OCI-LY1 (cell line): ENCODE data around the gene EGFL8.

Source experiments
- EZH2 ChIP-seq: fragments of 200-600 bp; sonication (generic), shearing (Covaris generic); IDR thresholded peaks from 2 replicates; pipeline ENCODE4 v1.8.0; 2017; ENCODE audit warnings: borderline replicate concordance, mixed run types, mild to moderate bottlenecking, antibody characterized with exemption, low read length, moderate library complexity, mixed read lengths
- TF ChIP-seq, protein P1 (sequence below): fragments of 200-600 bp; sonication (generic), shearing (Covaris generic); IDR thresholded peaks from 2 replicates; pipeline ENCODE4 v1.5.1; 2017; ENCODE audit warnings: mild to moderate bottlenecking, antibody characterized with exemption, low read length, moderate library complexity, mixed read lengths

DNA sequence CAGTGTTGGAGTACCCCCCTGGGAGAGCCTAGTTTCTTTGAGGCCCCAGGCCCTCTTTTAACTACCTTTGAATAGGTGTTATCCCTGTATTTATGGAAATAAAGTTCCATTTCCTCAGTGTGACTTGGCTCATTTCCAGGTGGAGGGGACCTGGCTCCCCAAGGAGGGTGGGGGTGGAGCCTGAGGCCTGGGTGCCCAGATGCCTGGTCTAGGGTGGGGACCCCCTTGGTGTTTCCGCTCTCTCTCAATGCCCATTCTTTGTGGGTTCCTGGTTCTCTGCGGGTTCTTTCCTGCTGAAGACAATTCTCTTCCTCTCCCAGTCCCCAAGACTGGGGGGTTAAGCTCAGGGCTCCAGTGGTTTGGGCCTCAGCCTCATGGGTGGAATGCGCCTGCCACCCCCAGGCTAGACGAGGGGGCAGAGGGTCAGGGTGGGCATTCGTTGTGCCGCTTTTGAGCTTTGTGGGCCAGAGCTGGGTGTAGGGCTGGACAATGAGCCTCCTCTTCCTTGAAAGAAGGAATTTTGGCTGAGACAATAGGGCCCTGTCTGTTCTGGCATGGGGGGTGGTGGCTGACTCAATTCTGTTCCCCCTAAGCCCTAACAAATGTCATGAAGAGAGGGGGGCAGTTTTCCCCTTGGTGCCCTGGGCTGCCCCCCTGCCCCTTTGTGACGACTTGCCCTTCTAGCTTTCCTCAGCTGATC, 686 bp upstream of the EGFL8 start:
- TF ChIP-seq, protein P1, sequence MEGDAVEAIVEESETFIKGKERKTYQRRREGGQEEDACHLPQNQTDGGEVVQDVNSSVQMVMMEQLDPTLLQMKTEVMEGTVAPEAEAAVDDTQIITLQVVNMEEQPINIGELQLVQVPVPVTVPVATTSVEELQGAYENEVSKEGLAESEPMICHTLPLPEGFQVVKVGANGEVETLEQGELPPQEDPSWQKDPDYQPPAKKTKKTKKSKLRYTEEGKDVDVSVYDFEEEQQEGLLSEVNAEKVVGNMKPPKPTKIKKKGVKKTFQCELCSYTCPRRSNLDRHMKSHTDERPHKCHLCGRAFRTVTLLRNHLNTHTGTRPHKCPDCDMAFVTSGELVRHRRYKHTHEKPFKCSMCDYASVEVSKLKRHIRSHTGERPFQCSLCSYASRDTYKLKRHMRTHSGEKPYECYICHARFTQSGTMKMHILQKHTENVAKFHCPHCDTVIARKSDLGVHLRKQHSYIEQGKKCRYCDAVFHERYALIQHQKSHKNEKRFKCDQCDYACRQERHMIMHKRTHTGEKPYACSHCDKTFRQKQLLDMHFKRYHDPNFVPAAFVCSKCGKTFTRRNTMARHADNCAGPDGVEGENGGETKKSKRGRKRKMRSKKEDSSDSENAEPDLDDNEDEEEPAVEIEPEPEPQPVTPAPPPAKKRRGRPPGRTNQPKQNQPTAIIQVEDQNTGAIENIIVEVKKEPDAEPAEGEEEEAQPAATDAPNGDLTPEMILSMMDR, result no peak
- no peak for TF ChIP-seq EZH2
